ENCODE data around the gene CD300H. TPM values are rescaled to one million over a fixed set of nuclear protein-coding genes. Genes with fewer than 3 reads are reported as not detected.

Gene CD300H
- total RNA-seq, 1 experiment from 2014 or later, result not detected

DNA sequence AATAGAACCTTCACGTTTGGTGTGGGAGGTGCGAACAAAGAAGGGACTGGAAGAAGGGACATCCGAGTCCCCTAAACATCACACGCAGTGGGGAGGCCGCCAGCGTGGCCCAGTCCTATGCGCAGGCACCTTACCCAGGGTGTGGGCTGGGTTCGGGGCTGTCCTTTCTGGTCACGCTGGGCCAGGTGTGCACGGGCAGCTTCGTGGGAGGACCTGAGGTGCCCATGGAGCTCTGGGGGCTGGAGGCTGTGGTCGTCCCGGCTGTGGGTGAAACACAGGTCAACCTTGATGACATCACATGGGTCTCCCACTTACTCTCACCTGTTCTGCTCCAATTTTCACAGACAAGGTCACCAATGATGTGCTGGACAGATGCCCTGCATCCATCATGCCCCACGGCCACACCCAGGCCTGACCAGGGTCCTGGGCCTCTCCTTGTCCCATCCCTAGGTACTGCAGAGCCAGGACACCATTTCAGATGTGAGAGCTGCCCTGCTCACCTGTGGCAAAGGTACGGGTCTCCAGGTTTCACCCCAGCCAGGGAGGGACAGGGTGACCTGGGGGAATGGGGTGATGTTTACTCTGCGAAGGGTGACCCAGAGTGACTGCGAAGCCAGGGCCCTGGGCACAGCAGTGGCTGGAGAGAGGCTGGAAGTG, 24.5 kb downstream of the CD300H start:
- H3K4me1 ChIP-seq (ENCODE audit: control insufficient read depth, insufficient read depth, low read length), result no peaks in the 10 kb centered on the region
- no peak overlapping the region for H3K27ac ChIP-seq (ENCODE audit: low read length)
- DNase-seq (ENCODE audit: low read depth, low spot score), result no peak
- BruUV-seq (replicated peaks), result no TSS peak
- H3K9me3 ChIP-seq (ENCODE audit: control insufficient read depth, insufficient read depth, low read depth, low read length), result no peaks in the 10 kb centered on the region
- TF ChIP-seq, protein P1, sequence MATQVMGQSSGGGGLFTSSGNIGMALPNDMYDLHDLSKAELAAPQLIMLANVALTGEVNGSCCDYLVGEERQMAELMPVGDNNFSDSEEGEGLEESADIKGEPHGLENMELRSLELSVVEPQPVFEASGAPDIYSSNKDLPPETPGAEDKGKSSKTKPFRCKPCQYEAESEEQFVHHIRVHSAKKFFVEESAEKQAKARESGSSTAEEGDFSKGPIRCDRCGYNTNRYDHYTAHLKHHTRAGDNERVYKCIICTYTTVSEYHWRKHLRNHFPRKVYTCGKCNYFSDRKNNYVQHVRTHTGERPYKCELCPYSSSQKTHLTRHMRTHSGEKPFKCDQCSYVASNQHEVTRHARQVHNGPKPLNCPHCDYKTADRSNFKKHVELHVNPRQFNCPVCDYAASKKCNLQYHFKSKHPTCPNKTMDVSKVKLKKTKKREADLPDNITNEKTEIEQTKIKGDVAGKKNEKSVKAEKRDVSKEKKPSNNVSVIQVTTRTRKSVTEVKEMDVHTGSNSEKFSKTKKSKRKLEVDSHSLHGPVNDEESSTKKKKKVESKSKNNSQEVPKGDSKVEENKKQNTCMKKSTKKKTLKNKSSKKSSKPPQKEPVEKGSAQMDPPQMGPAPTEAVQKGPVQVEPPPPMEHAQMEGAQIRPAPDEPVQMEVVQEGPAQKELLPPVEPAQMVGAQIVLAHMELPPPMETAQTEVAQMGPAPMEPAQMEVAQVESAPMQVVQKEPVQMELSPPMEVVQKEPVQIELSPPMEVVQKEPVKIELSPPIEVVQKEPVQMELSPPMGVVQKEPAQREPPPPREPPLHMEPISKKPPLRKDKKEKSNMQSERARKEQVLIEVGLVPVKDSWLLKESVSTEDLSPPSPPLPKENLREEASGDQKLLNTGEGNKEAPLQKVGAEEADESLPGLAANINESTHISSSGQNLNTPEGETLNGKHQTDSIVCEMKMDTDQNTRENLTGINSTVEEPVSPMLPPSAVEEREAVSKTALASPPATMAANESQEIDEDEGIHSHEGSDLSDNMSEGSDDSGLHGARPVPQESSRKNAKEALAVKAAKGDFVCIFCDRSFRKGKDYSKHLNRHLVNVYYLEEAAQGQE (IDR thresholded peaks at IDR 0.05; ENCODE audit: insufficient read depth in 1 of 2, low read depth in 2 of 2, low read length in 1 of 2), result no peak
- TF ChIP-seq POLR2AphosphoS5 (IDR thresholded peaks at IDR 0.05; ENCODE audit: low read depth, low read length) (no peak), TCF7L2 (IDR thresholded peaks at IDR 0.05; ENCODE audit: low read depth, low read length) (no peak), SIN3A (IDR thresholded peaks at IDR 0.05; ENCODE audit: borderline replicate concordance, insufficient read depth, low read depth, low read length) (no peak)
- TF ChIP-seq, protein P2, sequence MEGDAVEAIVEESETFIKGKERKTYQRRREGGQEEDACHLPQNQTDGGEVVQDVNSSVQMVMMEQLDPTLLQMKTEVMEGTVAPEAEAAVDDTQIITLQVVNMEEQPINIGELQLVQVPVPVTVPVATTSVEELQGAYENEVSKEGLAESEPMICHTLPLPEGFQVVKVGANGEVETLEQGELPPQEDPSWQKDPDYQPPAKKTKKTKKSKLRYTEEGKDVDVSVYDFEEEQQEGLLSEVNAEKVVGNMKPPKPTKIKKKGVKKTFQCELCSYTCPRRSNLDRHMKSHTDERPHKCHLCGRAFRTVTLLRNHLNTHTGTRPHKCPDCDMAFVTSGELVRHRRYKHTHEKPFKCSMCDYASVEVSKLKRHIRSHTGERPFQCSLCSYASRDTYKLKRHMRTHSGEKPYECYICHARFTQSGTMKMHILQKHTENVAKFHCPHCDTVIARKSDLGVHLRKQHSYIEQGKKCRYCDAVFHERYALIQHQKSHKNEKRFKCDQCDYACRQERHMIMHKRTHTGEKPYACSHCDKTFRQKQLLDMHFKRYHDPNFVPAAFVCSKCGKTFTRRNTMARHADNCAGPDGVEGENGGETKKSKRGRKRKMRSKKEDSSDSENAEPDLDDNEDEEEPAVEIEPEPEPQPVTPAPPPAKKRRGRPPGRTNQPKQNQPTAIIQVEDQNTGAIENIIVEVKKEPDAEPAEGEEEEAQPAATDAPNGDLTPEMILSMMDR (IDR thresholded peaks at IDR 0.05), result no peak
- no peak for ATAC-seq
- intact Hi-C loops (cut with micrococcal nuclease; ENCODE audit: unreplicated experiment), result no loop called here
- no peak overlapping the region for H3K4me3 ChIP-seq (ENCODE audit: low read depth in 2 of 2, low read length in 2 of 2)
- POLR2A ChIA-PET, result no interaction called here
- no peaks in the 10 kb centered on the region for H3K36me3 ChIP-seq (ENCODE audit: control insufficient read depth, insufficient read depth, low read length)
- peaks cover 2% of the 10 kb centered on the region; the same call in 1 of the 2 replicates for H3K27me3 ChIP-seq (ENCODE audit: control insufficient read depth, insufficient read depth, low read length)
- in situ Hi-C loops (cut with HindIII; ENCODE audit: low pct_unique_long_range_greater_than_20kb, low sequenced_read_pairs), result no loop called here
- CTCF ChIA-PET, result interaction anchor here (0.5 kb wide), 1 partner anchor 44 kb away, joined by 3 read pairs; no protein-coding TSS in a partner anchor

DNA sequence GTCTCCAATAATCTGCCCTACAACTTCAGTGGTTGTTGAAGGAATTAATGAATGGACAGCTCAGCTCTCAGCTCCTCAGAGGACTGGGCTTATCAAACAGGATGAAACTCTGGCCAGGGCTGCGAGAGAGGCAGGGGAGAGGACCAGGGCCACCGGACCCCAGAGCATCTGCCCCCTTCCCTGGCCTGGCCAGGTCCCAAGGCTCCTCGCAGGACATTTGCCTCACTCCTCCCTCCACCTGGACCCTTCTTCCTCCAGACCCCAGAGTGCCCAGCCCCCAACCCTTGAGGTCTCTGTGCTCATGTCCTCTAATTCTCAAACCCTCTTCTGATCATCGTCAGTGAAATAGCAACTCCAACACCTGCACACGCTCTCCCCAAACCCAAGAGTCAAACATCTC, 25.1 kb downstream of the CD300H start:
- no peak for ATAC-seq
- intact Hi-C loops (cut with micrococcal nuclease; ENCODE audit: unreplicated experiment), result no loop called here

More for the DNA sequence above, 25.1 kb downstream of the CD300H start:
- peaks cover 2% of the 10 kb centered on the region; the same call in 1 of the 2 replicates for H3K27me3 ChIP-seq (ENCODE audit: control insufficient read depth, insufficient read depth, low read length)
- ChIA-PET POLR2A (no interaction called here), CTCF (no interaction called here)
- TF ChIP-seq SIN3A (IDR thresholded peaks at IDR 0.05; ENCODE audit: borderline replicate concordance, insufficient read depth, low read depth, low read length), result no peak
- TF ChIP-seq, protein P1 (IDR thresholded peaks at IDR 0.05; ENCODE audit: insufficient read depth in 1 of 2, low read depth in 2 of 2, low read length in 1 of 2), result no peak
- TF ChIP-seq, protein P2 (IDR thresholded peaks at IDR 0.05), result no peak
- TF ChIP-seq TCF7L2 (IDR thresholded peaks at IDR 0.05; ENCODE audit: low read depth, low read length), result no peak
- TF ChIP-seq POLR2AphosphoS5 (IDR thresholded peaks at IDR 0.05; ENCODE audit: low read depth, low read length), result no peak
- H3K9me3 ChIP-seq (ENCODE audit: control insufficient read depth, insufficient read depth, low read depth, low read length), result no peaks in the 10 kb centered on the region
- H3K4me3 ChIP-seq (ENCODE audit: low read depth in 2 of 2, low read length in 2 of 2), result no peak overlapping the region
- H3K27ac ChIP-seq (ENCODE audit: low read length), result no peak overlapping the region
- no TSS peak for BruUV-seq (replicated peaks)
- in situ Hi-C loops (cut with HindIII; ENCODE audit: low pct_unique_long_range_greater_than_20kb, low sequenced_read_pairs), result no loop called here
- no peak for DNase-seq (ENCODE audit: low read depth, low spot score)
- no peaks in the 10 kb centered on the region for H3K4me1 ChIP-seq (ENCODE audit: control insufficient read depth, insufficient read depth, low read length)
- no peaks in the 10 kb centered on the region for H3K36me3 ChIP-seq (ENCODE audit: control insufficient read depth, insufficient read depth, low read length)
